Measurements from ENCODE around the gene BCAS3. TPM values are rescaled to one million over a fixed set of nuclear protein-coding genes. Genes with fewer than 3 reads are reported as not detected.
"Not testable (repeated sequence)": the region's sequence is repeated elsewhere in the genome, so short reads cannot be mapped to it uniquely, and the experiment has no call there.

BCAS3 gene
- total and polyA plus RNA-seq, 2 donors = 6.9 to 12.4 TPM

DNA sequence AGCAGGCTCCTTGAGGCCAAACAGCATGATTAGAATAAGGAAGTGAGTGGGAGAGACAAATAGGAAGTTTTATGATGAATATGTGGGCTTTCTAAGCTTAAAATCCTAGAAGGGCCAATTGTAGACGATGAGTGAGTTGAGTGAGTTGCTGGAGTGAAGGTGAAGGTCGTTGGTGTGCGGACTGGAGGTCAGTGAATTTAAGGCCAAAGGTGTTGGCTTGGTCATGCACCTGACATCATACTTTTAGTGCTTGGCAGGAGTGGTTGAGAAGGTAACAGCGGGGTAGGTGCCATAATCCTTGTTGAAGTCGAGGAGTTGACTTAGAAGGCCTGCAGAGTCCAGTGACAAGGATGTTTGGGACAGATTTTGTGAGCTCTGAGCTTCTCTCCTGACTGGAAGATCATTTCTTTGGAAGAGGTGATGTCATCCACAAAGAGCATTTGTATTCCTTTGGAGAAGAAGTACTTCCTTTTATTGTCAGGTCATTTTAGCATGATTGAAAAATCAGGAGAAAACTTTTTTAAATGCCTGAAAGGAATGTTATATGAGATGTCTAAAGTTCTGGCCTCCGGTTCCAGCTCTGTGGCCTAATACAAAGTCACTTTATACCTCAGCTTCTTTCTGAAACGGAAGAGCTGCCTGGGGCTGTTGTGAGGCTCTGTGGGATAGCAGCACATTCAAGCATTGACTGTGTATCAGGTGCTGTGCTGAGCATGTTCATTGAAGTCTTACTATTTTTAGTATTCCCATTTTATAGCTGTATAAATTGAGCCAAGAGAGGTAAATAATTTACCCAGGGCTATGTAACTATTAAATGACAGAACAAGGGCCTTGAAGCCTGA, 668.4 kb downstream of the BCAS3 start:
- no peaks in the 10 kb centered on the region for H3K36me3 ChIP-seq (ENCODE audit: control insufficient read depth in 2 of 2, insufficient read depth in 2 of 2, low read length in 1 of 2)
- H3K9me3 ChIP-seq (ENCODE audit: control insufficient read depth in 2 of 2, insufficient read depth in 1 of 2, low read length in 1 of 2) = no peaks in the 10 kb centered on the region
- no peak for DNase-seq (ENCODE audit: low read depth in 6 of 9, low spot score in 9 of 9)
- no peaks in the 10 kb centered on the region for H3K4me1 ChIP-seq (ENCODE audit: control insufficient read depth in 2 of 2, insufficient read depth in 2 of 2, low read length in 2 of 2)
- H3K4me3 ChIP-seq (ENCODE audit: low read length in 2 of 2) = no peak overlapping the region
- WGBS = 94% methylated on average over 7 of the region's 7 CpGs
- H3K27ac ChIP-seq (ENCODE audit: low read depth in 1 of 2, low read length in 1 of 2) = no peak overlapping the region
- no peaks in the 10 kb centered on the region for H3K27me3 ChIP-seq (ENCODE audit: control insufficient read depth in 2 of 2, insufficient read depth in 1 of 2, low read length in 1 of 2)

DNA sequence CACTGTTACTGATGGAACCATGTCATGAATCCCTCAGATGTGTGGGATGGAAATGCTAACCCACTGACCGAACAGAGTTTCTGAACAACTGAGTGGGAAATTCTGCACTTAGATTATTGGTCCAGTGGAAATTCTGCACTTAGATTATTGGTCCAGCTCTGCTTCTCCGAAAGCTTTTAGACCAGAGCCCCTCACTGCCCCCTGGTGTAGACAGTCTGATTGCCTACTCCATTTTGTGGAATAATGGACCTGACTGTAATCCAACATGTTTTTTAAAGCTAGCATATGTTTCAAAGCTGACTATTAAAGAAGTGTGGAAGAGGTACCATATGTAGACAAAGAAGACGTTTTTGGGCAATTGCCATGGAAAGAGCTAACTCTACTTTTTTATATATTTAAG, 671.7 kb downstream of the BCAS3 start:
- Histone ChIP-seq H3K27ac (ENCODE audit: low read depth in 1 of 2, low read length in 1 of 2) (no peak overlapping the region), H3K27me3 (ENCODE audit: control insufficient read depth in 2 of 2, insufficient read depth in 1 of 2, low read length in 1 of 2) (no peaks in the 10 kb centered on the region), H3K4me1 (ENCODE audit: control insufficient read depth in 2 of 2, insufficient read depth in 2 of 2, low read length in 2 of 2) (no peaks in the 10 kb centered on the region), H3K9me3 (ENCODE audit: control insufficient read depth in 2 of 2, insufficient read depth in 1 of 2, low read length in 1 of 2) (no peaks in the 10 kb centered on the region), H3K4me3 (ENCODE audit: low read length in 2 of 2) (no peak overlapping the region), H3K36me3 (ENCODE audit: control insufficient read depth in 2 of 2, insufficient read depth in 2 of 2, low read length in 1 of 2) (no peaks in the 10 kb centered on the region)
- 96% methylated on average over 3 of the region's 3 CpGs for WGBS
- no peak for DNase-seq (ENCODE audit: low read depth in 6 of 9, low spot score in 9 of 9)

DNA sequence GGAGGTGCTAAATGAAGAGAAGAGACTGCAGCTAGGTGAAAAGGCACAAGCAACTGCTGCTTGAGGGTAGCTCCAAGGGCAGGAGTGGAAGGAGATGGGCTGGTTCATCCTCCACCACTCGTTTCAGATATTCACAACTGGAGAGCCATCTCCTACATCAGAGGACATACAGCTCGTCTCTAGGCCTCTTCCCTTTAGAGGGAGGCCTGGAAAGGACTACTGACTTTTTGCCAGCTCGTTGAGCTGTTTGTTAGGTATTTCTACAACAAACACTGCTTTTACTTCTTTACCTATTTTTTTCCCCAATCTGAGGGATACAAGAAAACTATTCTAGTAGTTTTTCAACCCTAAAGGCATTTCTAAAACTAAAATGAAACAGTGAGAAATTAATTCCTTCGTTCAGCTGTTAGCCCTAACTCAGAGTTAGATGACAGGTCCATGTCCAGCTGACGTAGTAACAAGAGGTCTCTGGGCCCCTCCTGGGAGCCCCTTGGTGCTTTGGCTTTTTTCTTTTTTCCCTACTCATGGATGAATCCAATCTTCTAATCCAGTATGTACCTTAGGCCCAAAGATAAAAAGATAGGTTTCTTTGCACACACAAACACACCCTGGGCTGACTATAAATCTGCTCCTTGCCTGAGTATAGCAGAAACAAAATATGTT, 674.2 kb downstream of the BCAS3 start:
- 94% methylated on average over 5 of the region's 5 CpGs for WGBS

DNA sequence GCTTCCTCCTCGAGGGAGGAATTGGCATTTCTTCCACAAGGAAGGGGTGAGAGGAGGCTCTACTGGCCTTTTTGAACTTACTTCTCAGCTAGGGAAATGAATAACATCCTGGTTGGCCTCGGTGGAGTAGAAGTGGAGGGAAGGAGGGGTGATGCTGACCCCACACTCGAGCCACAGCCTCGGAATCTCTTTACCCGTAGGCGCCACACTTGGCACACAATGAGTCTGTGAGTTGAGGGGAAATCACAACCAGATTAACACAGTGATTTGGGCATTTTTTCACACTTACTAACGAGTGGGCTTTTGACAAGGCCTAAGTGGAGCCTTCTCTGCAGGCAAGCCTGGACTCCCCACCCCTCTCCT, 674.7 kb downstream of the BCAS3 start:
- Histone ChIP-seq H3K36me3 (ENCODE audit: control insufficient read depth in 2 of 2, insufficient read depth in 2 of 2, low read length in 1 of 2) (no peaks in the 10 kb centered on the region), H3K4me1 (ENCODE audit: control insufficient read depth in 2 of 2, insufficient read depth in 2 of 2, low read length in 2 of 2) (no peaks in the 10 kb centered on the region), H3K27me3 (ENCODE audit: control insufficient read depth in 2 of 2, insufficient read depth in 1 of 2, low read length in 1 of 2) (no peaks in the 10 kb centered on the region), H3K9me3 (ENCODE audit: control insufficient read depth in 2 of 2, insufficient read depth in 1 of 2, low read length in 1 of 2) (no peaks in the 10 kb centered on the region), H3K27ac (ENCODE audit: low read depth in 1 of 2, low read length in 1 of 2) (no peak overlapping the region), H3K4me3 (ENCODE audit: low read length in 2 of 2) (no peak overlapping the region)
- no peak for DNase-seq (ENCODE audit: low read depth in 6 of 9, low spot score in 9 of 9)
- 93% methylated on average over 7 of the region's 7 CpGs for WGBS

More for the DNA sequence above, 674.2 kb downstream of the BCAS3 start:
- Histone ChIP-seq H3K9me3 (ENCODE audit: control insufficient read depth in 2 of 2, insufficient read depth in 1 of 2, low read length in 1 of 2) (no peaks in the 10 kb centered on the region), H3K36me3 (ENCODE audit: control insufficient read depth in 2 of 2, insufficient read depth in 2 of 2, low read length in 1 of 2) (no peaks in the 10 kb centered on the region), H3K4me1 (ENCODE audit: control insufficient read depth in 2 of 2, insufficient read depth in 2 of 2, low read length in 2 of 2) (no peaks in the 10 kb centered on the region), H3K27me3 (ENCODE audit: control insufficient read depth in 2 of 2, insufficient read depth in 1 of 2, low read length in 1 of 2) (no peaks in the 10 kb centered on the region), H3K4me3 (ENCODE audit: low read length in 2 of 2) (no peak overlapping the region), H3K27ac (ENCODE audit: low read depth in 1 of 2, low read length in 1 of 2) (no peak overlapping the region)
- no peak for DNase-seq (ENCODE audit: low read depth in 6 of 9, low spot score in 9 of 9)

DNA sequence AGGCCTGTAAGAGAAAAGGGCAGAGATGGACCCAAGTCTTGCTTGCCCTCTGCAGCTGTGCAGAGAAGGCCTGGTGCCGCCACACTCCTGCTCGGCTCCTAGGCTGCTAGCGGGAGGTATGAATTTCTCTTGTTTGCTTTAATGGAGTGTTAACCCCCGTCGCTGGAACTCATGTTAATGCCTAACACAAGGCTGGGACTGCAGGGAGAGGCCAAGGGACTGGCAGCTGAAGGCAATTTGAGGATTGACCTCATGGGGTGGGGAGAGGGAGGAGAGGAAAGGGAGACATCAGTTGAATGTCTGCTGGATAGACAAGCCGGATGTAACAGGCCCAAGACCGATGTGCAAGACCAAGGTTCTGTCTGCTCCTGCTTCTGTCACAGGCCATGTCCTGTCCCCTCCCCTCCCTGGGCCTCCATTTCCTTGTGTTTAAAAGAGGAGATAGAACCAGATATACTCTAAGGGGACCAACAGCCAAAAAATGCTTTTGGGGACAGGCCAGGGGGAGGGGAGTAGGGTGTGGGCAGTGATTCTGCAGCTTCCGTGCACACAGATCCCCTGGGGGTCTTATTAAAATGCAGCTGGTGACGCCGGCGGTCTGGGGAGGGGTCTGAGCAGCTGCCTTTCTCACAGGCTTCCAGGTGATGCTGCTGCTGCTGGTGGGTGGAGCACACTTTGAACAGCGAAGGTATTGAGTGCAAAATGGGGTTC, 675.3 kb downstream of the BCAS3 start:
- 97% methylated on average over 12 of the region's 12 CpGs for WGBS

DNA sequence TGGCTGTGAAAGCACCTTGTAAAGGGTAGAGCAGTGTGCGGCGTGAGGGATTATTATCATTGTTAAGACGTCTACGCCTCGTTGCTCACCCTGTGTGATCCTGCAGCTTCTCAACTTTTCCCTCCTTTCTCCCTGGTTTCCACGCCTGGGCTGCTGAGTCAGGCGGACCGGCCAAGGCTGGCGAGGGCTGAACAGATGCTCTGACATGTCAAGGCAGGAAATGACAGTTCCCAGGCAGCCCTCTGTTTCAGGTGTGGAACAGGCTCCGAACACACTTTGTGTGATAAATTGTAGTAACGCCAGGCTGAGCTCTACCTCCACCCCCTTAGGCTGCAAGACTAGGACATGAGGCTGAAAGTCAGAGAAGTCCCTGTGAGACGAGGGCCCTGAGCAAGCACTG, 676.0 kb downstream of the BCAS3 start:
- H3K9me3 ChIP-seq (ENCODE audit: control insufficient read depth in 2 of 2, insufficient read depth in 1 of 2, low read length in 1 of 2) = no peaks in the 10 kb centered on the region
- H3K4me1 ChIP-seq (ENCODE audit: control insufficient read depth in 2 of 2, insufficient read depth in 2 of 2, low read length in 2 of 2) = no peaks in the 10 kb centered on the region
- no peak overlapping the region for H3K4me3 ChIP-seq (ENCODE audit: low read length in 2 of 2)
- 97% methylated on average over 12 of the region's 12 CpGs for WGBS
- H3K27ac ChIP-seq (ENCODE audit: low read depth in 1 of 2, low read length in 1 of 2) = no peak overlapping the region
- no peak for DNase-seq (ENCODE audit: low read depth in 6 of 9, low spot score in 9 of 9)
- no peaks in the 10 kb centered on the region for H3K27me3 ChIP-seq (ENCODE audit: control insufficient read depth in 2 of 2, insufficient read depth in 1 of 2, low read length in 1 of 2)
- no peaks in the 10 kb centered on the region for H3K36me3 ChIP-seq (ENCODE audit: control insufficient read depth in 2 of 2, insufficient read depth in 2 of 2, low read length in 1 of 2)

More for the DNA sequence above, 675.3 kb downstream of the BCAS3 start:
- Histone ChIP-seq H3K36me3 (ENCODE audit: control insufficient read depth in 2 of 2, insufficient read depth in 2 of 2, low read length in 1 of 2) (no peaks in the 10 kb centered on the region), H3K4me1 (ENCODE audit: control insufficient read depth in 2 of 2, insufficient read depth in 2 of 2, low read length in 2 of 2) (no peaks in the 10 kb centered on the region), H3K27me3 (ENCODE audit: control insufficient read depth in 2 of 2, insufficient read depth in 1 of 2, low read length in 1 of 2) (no peaks in the 10 kb centered on the region), H3K27ac (ENCODE audit: low read depth in 1 of 2, low read length in 1 of 2) (no peak overlapping the region), H3K4me3 (ENCODE audit: low read length in 2 of 2) (no peak overlapping the region), H3K9me3 (ENCODE audit: control insufficient read depth in 2 of 2, insufficient read depth in 1 of 2, low read length in 1 of 2) (no peaks in the 10 kb centered on the region)
- no peak for DNase-seq (ENCODE audit: low read depth in 6 of 9, low spot score in 9 of 9)

DNA sequence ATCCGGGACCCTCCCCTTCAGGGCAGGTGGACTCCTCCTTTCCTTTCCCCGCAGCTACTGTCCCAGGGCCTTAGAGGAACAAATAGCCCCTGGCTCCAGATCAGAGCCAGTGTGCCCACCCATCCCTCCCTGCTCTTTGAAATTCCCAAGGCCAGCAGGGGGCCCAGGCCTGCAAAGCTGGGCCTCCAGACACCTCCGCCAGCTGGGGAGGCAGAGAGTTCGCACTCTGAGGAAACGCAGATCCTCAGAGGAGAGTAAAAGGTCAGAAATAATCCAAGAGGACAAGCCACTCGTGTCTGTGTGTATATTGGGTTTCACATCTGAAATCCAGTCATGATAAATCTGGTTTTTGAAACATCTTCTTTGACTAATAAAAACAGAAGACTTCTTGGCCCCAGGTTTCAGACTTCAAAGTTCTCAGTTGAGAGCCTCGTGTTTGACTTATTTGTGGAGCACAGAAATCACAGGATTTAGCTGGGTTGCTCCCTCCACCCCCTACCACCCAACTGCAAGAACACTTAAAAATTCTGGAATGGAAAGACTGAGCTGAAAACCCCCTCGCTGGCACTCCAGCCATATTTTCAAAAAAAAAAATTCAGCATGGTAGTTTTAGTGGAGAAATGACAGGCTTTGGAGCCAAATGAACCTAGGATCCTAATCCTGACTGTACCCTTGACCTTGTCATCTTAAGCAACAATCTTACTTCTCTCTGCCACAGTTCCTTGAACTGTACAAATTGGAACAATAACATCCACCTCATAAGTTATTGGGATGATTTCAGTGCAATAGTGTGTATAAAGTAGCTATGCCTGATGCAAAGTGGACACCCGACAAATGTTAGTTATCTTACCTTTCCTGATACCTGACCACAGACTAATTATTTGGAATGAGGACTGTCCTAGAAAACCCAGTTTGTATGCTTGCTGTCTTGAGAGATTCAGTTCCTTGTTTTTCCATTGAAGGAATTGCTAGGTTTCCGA, 677.5 kb downstream of the BCAS3 start:
- Histone ChIP-seq H3K36me3 (ENCODE audit: control insufficient read depth in 2 of 2, insufficient read depth in 2 of 2, low read length in 1 of 2) (no peaks in the 10 kb centered on the region), H3K9me3 (ENCODE audit: control insufficient read depth in 2 of 2, insufficient read depth in 1 of 2, low read length in 1 of 2) (no peaks in the 10 kb centered on the region), H3K27ac (ENCODE audit: low read depth in 1 of 2, low read length in 1 of 2) (no peak overlapping the region), H3K27me3 (ENCODE audit: control insufficient read depth in 2 of 2, insufficient read depth in 1 of 2, low read length in 1 of 2) (no peaks in the 10 kb centered on the region), H3K4me3 (ENCODE audit: low read length in 2 of 2) (no peak overlapping the region), H3K4me1 (ENCODE audit: control insufficient read depth in 2 of 2, insufficient read depth in 2 of 2, low read length in 2 of 2) (no peaks in the 10 kb centered on the region)
- WGBS = 98% methylated on average over 10 of the region's 10 CpGs
- no peak for DNase-seq (ENCODE audit: low read depth in 6 of 9, low spot score in 9 of 9)

DNA sequence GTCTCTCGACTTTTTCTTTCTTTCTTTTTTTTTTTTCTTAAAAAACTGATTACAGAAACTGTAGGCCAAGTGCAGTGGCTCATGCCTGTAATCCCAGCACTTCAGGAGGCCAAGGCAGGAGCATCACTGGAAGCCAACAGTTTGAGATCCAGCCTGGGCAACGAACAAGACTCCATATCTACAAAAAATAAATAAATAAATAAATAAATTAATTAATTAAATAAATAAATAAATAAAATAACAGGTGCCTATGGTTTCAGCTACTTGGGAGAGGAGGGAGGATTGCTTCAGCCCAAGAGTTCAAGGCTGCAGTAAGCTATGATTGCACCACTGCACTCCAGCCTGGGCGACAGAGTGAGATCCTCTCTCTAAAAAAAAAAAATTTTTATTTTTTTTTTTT, 679.4 kb downstream of the BCAS3 start:
- not testable (repeated sequence) for H3K36me3 ChIP-seq (ENCODE audit: control insufficient read depth in 2 of 2, insufficient read depth in 2 of 2, low read length in 1 of 2); H3K4me1 ChIP-seq (ENCODE audit: control insufficient read depth in 2 of 2, insufficient read depth in 2 of 2, low read length in 2 of 2); H3K4me3 ChIP-seq (ENCODE audit: low read length in 2 of 2); H3K27me3 ChIP-seq (ENCODE audit: control insufficient read depth in 2 of 2, insufficient read depth in 1 of 2, low read length in 1 of 2); H3K9me3 ChIP-seq (ENCODE audit: control insufficient read depth in 2 of 2, insufficient read depth in 1 of 2, low read length in 1 of 2); H3K27ac ChIP-seq (ENCODE audit: low read depth in 1 of 2, low read length in 1 of 2); DNase-seq (ENCODE audit: low read depth in 6 of 9, low spot score in 9 of 9)
- WGBS = 94% methylated on average over 3 of the region's 3 CpGs
